OCI-LY7 (cell line): ENCODE data around the gene TMEM147. TPM values are rescaled to one million over a fixed set of nuclear protein-coding genes. Genes with fewer than 3 reads are reported as not detected.

Source experiments
- BruUV-seq: library from RNA; stranded (reverse); fragments of 400-500 nt; replicated peaks from 2 replicates; lab custom pipeline; 2021; lab: Mats Ljungman, UMichigan
- CTCF ChIA-PET: fragments of 300-600 bp; sonication (Branson Sonifier 250); formaldehyde crosslinking; loops from one replicate; lab custom pipeline; 2022; ENCODE audit warnings: antibody characterized with exemption; ENCODE audit not compliant: unreplicated experiment; lab: Charles Lee
- POLR2A ChIA-PET: fragments of 300-600 bp; sonication (Branson Sonifier 250); formaldehyde crosslinking; loops from one replicate; lab custom pipeline; 2022; ENCODE audit warnings: antibody characterized with exemption; lab: Charles Lee
- DNase-seq: peaks from one replicate; pipeline ENCODE4 v3.0.0-alpha.2; 2015; ENCODE audit warnings: low spot score
- H2AFZ ChIP-seq: fragments of 200-600 bp; sonication (generic), shearing (Covaris generic); 2 replicates; pipeline ENCODE4 v1.6.1; 2014; ENCODE audit warnings: mild to moderate bottlenecking, antibody characterized with exemption, low read length, moderate library complexity
- H3K27ac ChIP-seq: fragments of 200-600 bp; sonication (generic); 2 replicates; pipeline ENCODE4 v1.5.1; 2014; ENCODE audit warnings: mixed run types, low read depth, mild to moderate bottlenecking, moderate library complexity, low read length, inconsistent platforms; ENCODE audit not compliant: poor library complexity, severe bottlenecking
- H3K36me3 ChIP-seq: fragments of 200-600 bp; sonication (generic); 2 replicates; pipeline ENCODE4 v1.6.1; 2014; ENCODE audit warnings: mild to moderate bottlenecking, antibody characterized with exemption, low read length, moderate library complexity, mixed read lengths; ENCODE audit not compliant: insufficient read depth
- H3K4me1 ChIP-seq: fragments of 200-600 bp; sonication (generic); 2 replicates; pipeline ENCODE4 v1.5.1; 2014; ENCODE audit warnings: mild to moderate bottlenecking, low read length; ENCODE audit not compliant: insufficient read depth, poor library complexity, severe bottlenecking
- H3K4me2 ChIP-seq: fragments of 200-600 bp; sonication (generic); 2 replicates; pipeline ENCODE4 v1.6.1; 2014; ENCODE audit warnings: mild to moderate bottlenecking, low read length
- H3K4me3 ChIP-seq: fragments of 200-600 bp; sonication (generic); 2 replicates; pipeline ENCODE4 v1.5.1; 2014; ENCODE audit warnings: mild to moderate bottlenecking, low read depth, low read length; ENCODE audit not compliant: poor library complexity, severe bottlenecking
- H3K79me2 ChIP-seq: fragments of 200-600 bp; sonication (generic); 2 replicates; pipeline ENCODE4 v1.6.1; 2016; ENCODE audit warnings: low read depth, mild to moderate bottlenecking, low read length, moderate library complexity, mixed read lengths; ENCODE audit not compliant: insufficient read depth
- H3K9me2 ChIP-seq: fragments of 200-600 bp; sonication (generic); 2 replicates; pipeline ENCODE4 v1.6.1; 2016; ENCODE audit warnings: mild to moderate bottlenecking, low read length, mixed read lengths; ENCODE audit not compliant: insufficient read depth
- H3K9me3 ChIP-seq: fragments of 200-600 bp; sonication (generic); 2 replicates; pipeline ENCODE4 v1.6.1; 2014; ENCODE audit warnings: mild to moderate bottlenecking, mixed run types, low read length, mixed read lengths
- H4K20me1 ChIP-seq: fragments of 200-600 bp; sonication (generic); 2 replicates; pipeline ENCODE4 v1.6.1; 2014; ENCODE audit warnings: mild to moderate bottlenecking, antibody characterized with exemption, low read length, moderate library complexity, mixed read lengths; ENCODE audit not compliant: insufficient read depth
- EZH2phosphoT487 ChIP-seq: fragments of 200-600 bp; sonication (generic); IDR thresholded peaks from 2 replicates; pipeline ENCODE4 v1.6.1; 2018; ENCODE audit warnings: low read depth, borderline replicate concordance, mild to moderate bottlenecking, mixed run types, antibody characterized with exemption, low read length, moderate library complexity, mixed read lengths
- intact Hi-C: fragments of 100-400 bp; cut with micrococcal nuclease; formaldehyde crosslinking; loops from one replicate; pipeline ENCODE4 v1.10.0; 2022; ENCODE audit not compliant: unreplicated experiment
- total RNA-seq, 2 experiments: library from RNA; depleted of rRNA in 1 of 2; stranded (reverse); fragments of >200 nt in 1 of 2; shearing (Covaris generic) in 1 of 2; gene quantifications; 2 replicates each; pipeline ENCODE4 v1.2.3, GENCODE V29; 2014 to 2022
- TF ChIP-seq, protein P1 (sequence below): fragments of 200-600 bp; sonication (generic); conservative IDR thresholded peaks from 2 replicates; pipeline ENCODE4 v1.5.1; 2014; ENCODE audit warnings: mild to moderate bottlenecking, antibody characterized with exemption, low read length, moderate library complexity, mixed read lengths

TMEM147 gene
- total RNA-seq, 2 experiments from 2014 or later, result 47.1 to 83.2 TPM

- peaks cover 18% of the 10 kb centered on the region for H3K4me1 ChIP-seq
- H3K9me3 ChIP-seq, result no peaks in the 10 kb centered on the region
- H3K79me2 ChIP-seq, result no peaks in the 10 kb centered on the region
- H3K4me2 ChIP-seq, result no peak overlapping the region
- no peak for DNase-seq
- TF ChIP-seq, protein P1, sequence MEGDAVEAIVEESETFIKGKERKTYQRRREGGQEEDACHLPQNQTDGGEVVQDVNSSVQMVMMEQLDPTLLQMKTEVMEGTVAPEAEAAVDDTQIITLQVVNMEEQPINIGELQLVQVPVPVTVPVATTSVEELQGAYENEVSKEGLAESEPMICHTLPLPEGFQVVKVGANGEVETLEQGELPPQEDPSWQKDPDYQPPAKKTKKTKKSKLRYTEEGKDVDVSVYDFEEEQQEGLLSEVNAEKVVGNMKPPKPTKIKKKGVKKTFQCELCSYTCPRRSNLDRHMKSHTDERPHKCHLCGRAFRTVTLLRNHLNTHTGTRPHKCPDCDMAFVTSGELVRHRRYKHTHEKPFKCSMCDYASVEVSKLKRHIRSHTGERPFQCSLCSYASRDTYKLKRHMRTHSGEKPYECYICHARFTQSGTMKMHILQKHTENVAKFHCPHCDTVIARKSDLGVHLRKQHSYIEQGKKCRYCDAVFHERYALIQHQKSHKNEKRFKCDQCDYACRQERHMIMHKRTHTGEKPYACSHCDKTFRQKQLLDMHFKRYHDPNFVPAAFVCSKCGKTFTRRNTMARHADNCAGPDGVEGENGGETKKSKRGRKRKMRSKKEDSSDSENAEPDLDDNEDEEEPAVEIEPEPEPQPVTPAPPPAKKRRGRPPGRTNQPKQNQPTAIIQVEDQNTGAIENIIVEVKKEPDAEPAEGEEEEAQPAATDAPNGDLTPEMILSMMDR, result no peak
- TF ChIP-seq EZH2phosphoT487, result no peak
- intact Hi-C loops, result no loop called here
- no peaks in the 10 kb centered on the region for H3K36me3 ChIP-seq
- no TSS peak for BruUV-seq
- H3K9me2 ChIP-seq, result no peaks in the 10 kb centered on the region
- no peak overlapping the region for H3K27ac ChIP-seq
- no peak overlapping the region for H2AFZ ChIP-seq
- H3K4me3 ChIP-seq, result no peak overlapping the region
- no peaks in the 10 kb centered on the region for H4K20me1 ChIP-seq
- CTCF ChIA-PET, result no interaction called here
- POLR2A ChIA-PET, result no interaction called here
Observed at GRCh38 chr19:35560677-35561076, 15.3 kb downstream of the TMEM147 start.

DNA sequence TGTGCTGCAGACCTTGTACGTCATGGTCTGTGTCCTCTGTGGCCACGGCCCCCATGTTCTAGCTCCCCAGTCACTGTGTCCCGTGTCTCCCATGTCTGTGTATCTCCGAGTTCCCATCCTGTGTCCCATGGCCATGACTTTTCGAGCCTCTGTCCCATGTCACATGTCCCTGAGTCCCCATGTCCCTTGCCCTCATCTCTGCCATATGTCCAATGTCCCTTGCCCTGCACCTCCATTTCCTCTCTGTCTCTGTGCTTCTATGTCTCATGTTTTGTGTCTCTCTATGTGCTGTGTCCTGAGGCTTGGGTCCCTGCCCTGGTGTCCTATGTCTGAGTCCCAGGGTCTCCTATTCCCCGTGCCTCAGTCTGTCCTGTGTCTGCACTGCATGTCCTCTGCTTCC is 16.0 kb downstream of the TMEM147 start:
- H3K9me2 ChIP-seq, result no peaks in the 10 kb centered on the region
- TF ChIP-seq EZH2phosphoT487, result no peak
- TF ChIP-seq, protein P1, result no peak
- no peaks in the 10 kb centered on the region for H3K79me2 ChIP-seq
- CTCF ChIA-PET, result no interaction called here
- BruUV-seq, result no TSS peak
- no peak overlapping the region for H3K4me3 ChIP-seq
- H3K4me1 ChIP-seq, result peaks cover 18% of the 10 kb centered on the region
- no peak overlapping the region for H3K4me2 ChIP-seq
- H4K20me1 ChIP-seq, result no peaks in the 10 kb centered on the region
- H3K9me3 ChIP-seq, result no peaks in the 10 kb centered on the region
- POLR2A ChIA-PET, result no interaction called here
- no peak overlapping the region for H3K27ac ChIP-seq
- DNase-seq, result no peak
- H2AFZ ChIP-seq, result no peak overlapping the region
- intact Hi-C loops, result no loop called here
- H3K36me3 ChIP-seq, result no peaks in the 10 kb centered on the region

DNA sequence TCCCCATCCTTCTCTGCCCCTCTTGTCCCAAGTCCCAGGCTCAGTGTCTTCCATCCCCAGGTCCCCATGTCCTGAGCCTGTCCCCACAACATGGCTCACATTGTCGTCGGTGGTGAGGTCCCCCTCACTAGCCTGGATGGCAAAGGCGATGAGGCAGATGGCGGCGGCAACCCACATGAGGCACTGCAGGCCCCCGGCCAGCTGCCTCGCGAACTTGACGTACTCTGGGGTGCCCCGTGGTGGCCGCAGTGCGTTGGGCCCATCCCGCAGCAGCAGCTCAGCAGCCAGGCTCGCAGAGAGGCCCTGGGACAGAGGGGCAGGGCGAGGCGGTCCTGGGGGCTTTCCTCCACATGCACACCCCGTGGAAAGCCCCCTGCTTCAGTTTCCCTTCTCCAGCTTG is 16.9 kb downstream of the TMEM147 start:
- H3K4me2 ChIP-seq, result no peak overlapping the region
- CTCF ChIA-PET, result interaction anchor here (0.6 kb wide), 1 partner anchor 100 kb away, joined by 3 read pairs; no protein-coding TSS in a partner anchor
- BruUV-seq, result no TSS peak
- POLR2A ChIA-PET, result no interaction called here
- peaks cover 18% of the 10 kb centered on the region for H3K4me1 ChIP-seq
- no peaks in the 10 kb centered on the region for H4K20me1 ChIP-seq
- no peak overlapping the region for H3K4me3 ChIP-seq
- H3K27ac ChIP-seq, result no peak overlapping the region
- H3K9me3 ChIP-seq, result no peaks in the 10 kb centered on the region
- H3K9me2 ChIP-seq, result no peaks in the 10 kb centered on the region
- H3K79me2 ChIP-seq, result no peaks in the 10 kb centered on the region
- no peaks in the 10 kb centered on the region for H3K36me3 ChIP-seq
- intact Hi-C loops, result no loop called here
- TF ChIP-seq, protein P1, result no peak
- TF ChIP-seq EZH2phosphoT487, result no peak
- no peak overlapping the region for H2AFZ ChIP-seq
- no peak for DNase-seq
